Neural cell (in vitro differentiated cells): ENCODE results near the gene ROBO1. TPM values are rescaled to one million over a fixed set of nuclear protein-coding genes. Genes with fewer than 3 reads are reported as not detected.

Experiments
- H2AFZ ChIP-seq: fragments of 200-600, 300-800 bp; sonication (generic), shearing (Covaris generic); 2 replicates; pipeline ENCODE4 v1.6.0; 2014; ENCODE audit warnings: low read depth, mild to moderate bottlenecking, antibody characterized with exemption, low read length, moderate library complexity
- H3F3A ChIP-seq: fragments of 200-600 bp; shearing (Covaris generic); 2 replicates; pipeline ENCODE4 v1.6.1; 2016; ENCODE audit warnings: mild to moderate bottlenecking, moderate library complexity, mixed read lengths, antibody characterized with exemption, low read length; ENCODE audit not compliant: insufficient read depth, poor library complexity, severe bottlenecking
- H3K27ac ChIP-seq: fragments of 200-600, 300-800 bp; sonication (generic), shearing (Covaris generic); 2 replicates; pipeline ENCODE4 v1.5.1; 2014; ENCODE audit warnings: mild to moderate bottlenecking, low read length, moderate library complexity
- H3K27me3 ChIP-seq: fragments of 300-800, 200-600 bp; sonication (generic), shearing (Covaris generic); 2 replicates; pipeline ENCODE4 v1.6.0; 2014; ENCODE audit warnings: mild to moderate bottlenecking, low read depth, low read length, moderate library complexity; ENCODE audit not compliant: insufficient read depth
- H3K36me3 ChIP-seq: fragments of 300-800, 200-600 bp; sonication (generic), shearing (Covaris generic); 2 replicates; pipeline ENCODE4 v1.5.1; 2014; ENCODE audit warnings: mild to moderate bottlenecking, antibody characterized with exemption, low read length, moderate library complexity; ENCODE audit not compliant: insufficient read depth
- H3K4me2 ChIP-seq: fragments of 300-800, 200-600 bp; sonication (generic), shearing (Covaris generic); 2 replicates; pipeline ENCODE4 v1.6.0; 2014; ENCODE audit warnings: mild to moderate bottlenecking, low read length
- H3K4me3 ChIP-seq: fragments of 300-800, 200-600 bp; sonication (generic), shearing (Covaris generic); 2 replicates; pipeline ENCODE4 v1.5.1; 2014; ENCODE audit warnings: mild to moderate bottlenecking, low read length, moderate library complexity
- H3K79me2 ChIP-seq: fragments of 200-600 bp; shearing (Covaris generic); replicated peaks from 2 replicates; pipeline ENCODE4 v1.6.0; 2014; ENCODE audit warnings: mild to moderate bottlenecking, low read length, moderate library complexity; ENCODE audit not compliant: insufficient read depth
- H3K9ac ChIP-seq: fragments of 300-800, 200-600 bp; sonication (generic), shearing (Covaris generic); 2 replicates; pipeline ENCODE4 v1.6.1; 2016; ENCODE audit warnings: mild to moderate bottlenecking, low read length, mixed read lengths
- H3K9me2 ChIP-seq: fragments of 200-600 bp; shearing (Covaris generic); 2 replicates; pipeline ENCODE4 v1.6.1; 2016; ENCODE audit warnings: mild to moderate bottlenecking, low read length, mixed read lengths; ENCODE audit not compliant: insufficient read depth
- H3K9me3 ChIP-seq: fragments of 200-600, 300-800 bp; sonication (generic), shearing (Covaris generic); 2 replicates; pipeline ENCODE4 v1.6.1; 2016; ENCODE audit warnings: mild to moderate bottlenecking, mixed run types, low read length, moderate library complexity, mixed read lengths
- H4K20me1 ChIP-seq: fragments of 200-600 bp; shearing (Covaris generic); 2 replicates; pipeline ENCODE4 v1.6.1; 2016; ENCODE audit warnings: mild to moderate bottlenecking, mixed run types; ENCODE audit not compliant: insufficient read depth
- EP300 ChIP-seq: fragments of 450-650 bp; conservative IDR thresholded peaks from 2 replicates; pipeline ENCODE4 v1.6.1; 2014; ENCODE audit warnings: antibody characterized with exemption, mild to moderate bottlenecking, moderate library complexity; ENCODE audit not compliant: poor library complexity, severe bottlenecking
- EZH2 ChIP-seq: fragments of 200-600, 300-800 bp; shearing (Covaris generic), sonication (generic); IDR thresholded peaks from 2 replicates; pipeline ENCODE4 v1.6.1; 2014; ENCODE audit warnings: antibody characterized with exemption, low read length, borderline replicate concordance, mild to moderate bottlenecking; ENCODE audit not compliant: insufficient read depth, poor library complexity, severe bottlenecking
- MXI1 ChIP-seq: fragments of 450-650 bp; conservative IDR thresholded peaks from 2 replicates; pipeline ENCODE4 v1.6.1; 2014; ENCODE audit warnings: antibody characterized with exemption, mild to moderate bottlenecking; ENCODE audit not compliant: poor library complexity, severe bottlenecking
- POLR2AphosphoS5 ChIP-seq: IDR thresholded peaks from 2 replicates; pipeline ENCODE4 v1.6.1; 2012
- RAD21 ChIP-seq: fragments of 450-650 bp; conservative IDR thresholded peaks from 2 replicates; pipeline ENCODE4 v1.6.1; 2014; ENCODE audit warnings: antibody characterized with exemption, mild to moderate bottlenecking, moderate library complexity
- SMC3 ChIP-seq: fragments of 450-650 bp; conservative IDR thresholded peaks from 2 replicates; pipeline ENCODE4 v1.6.1; 2014; ENCODE audit warnings: antibody characterized with exemption, mild to moderate bottlenecking, moderate library complexity; ENCODE audit not compliant: poor library complexity
- TAF1 ChIP-seq: IDR thresholded peaks from 2 replicates; pipeline ENCODE4 v1.6.1; 2012; ENCODE audit warnings: low read depth
- polyA plus RNA-seq: library from polyadenylated mRNA; depleted of rRNA; stranded (reverse); fragments of >200 nt; gene quantifications from 2 replicates; pipeline ENCODE4 v1.2.3, GENCODE V29; 2014
- TF ChIP-seq, protein P1 (sequence below): fragments of 450-650 bp; IDR thresholded peaks from 2 replicates; pipeline ENCODE4 v1.5.1; 2014; ENCODE audit warnings: antibody characterized with exemption, mild to moderate bottlenecking, moderate library complexity; ENCODE audit not compliant: poor library complexity, severe bottlenecking
- TF ChIP-seq, protein P2 (sequence below): IDR thresholded peaks from 2 replicates; pipeline ENCODE4 v1.6.1; 2012; ENCODE audit warnings: borderline replicate concordance

The ROBO1 gene
- polyA plus RNA-seq, 1 donor from 2014 or later = 183 TPM

DNA sequence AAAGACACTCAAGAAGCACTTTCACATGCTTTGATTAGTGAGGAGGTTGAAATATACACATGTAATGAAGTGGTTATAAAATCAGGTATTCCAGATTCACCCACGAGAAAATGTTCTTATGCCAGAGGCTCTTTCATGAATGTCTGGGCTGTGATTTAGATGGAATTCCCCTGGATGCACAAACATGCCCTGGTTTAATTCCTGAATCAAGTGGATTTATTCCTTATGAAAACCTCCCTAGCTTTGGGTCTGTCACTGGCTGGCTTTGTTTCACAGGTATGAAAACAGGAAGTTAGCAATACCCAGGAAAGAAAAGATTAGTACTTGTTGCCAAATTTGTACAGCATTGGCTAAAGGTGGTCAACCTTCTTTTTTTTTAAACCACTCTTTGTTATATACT lies 1123.0 kb downstream of the ROBO1 start:
- H4K20me1 ChIP-seq = no peaks in the 10 kb centered on the region
- no peaks in the 10 kb centered on the region for H3K36me3 ChIP-seq
- no peaks in the 10 kb centered on the region for H3K9me3 ChIP-seq
- H2AFZ ChIP-seq = no peak overlapping the region
- H3F3A ChIP-seq = no peaks in the 10 kb centered on the region
- H3K27me3 ChIP-seq = no peaks in the 10 kb centered on the region
- H3K4me3 ChIP-seq = no peak overlapping the region
- H3K9me2 ChIP-seq = no peaks in the 10 kb centered on the region
- H3K4me2 ChIP-seq = no peak overlapping the region
- no peak overlapping the region for H3K9ac ChIP-seq
- H3K79me2 ChIP-seq = no peaks in the 10 kb centered on the region
- H3K27ac ChIP-seq = no peak overlapping the region
- TF ChIP-seq EP300 (no peak), TAF1 (no peak), RAD21 (no peak), POLR2AphosphoS5 (no peak), SMC3 (no peak)
- TF ChIP-seq, protein P1, sequence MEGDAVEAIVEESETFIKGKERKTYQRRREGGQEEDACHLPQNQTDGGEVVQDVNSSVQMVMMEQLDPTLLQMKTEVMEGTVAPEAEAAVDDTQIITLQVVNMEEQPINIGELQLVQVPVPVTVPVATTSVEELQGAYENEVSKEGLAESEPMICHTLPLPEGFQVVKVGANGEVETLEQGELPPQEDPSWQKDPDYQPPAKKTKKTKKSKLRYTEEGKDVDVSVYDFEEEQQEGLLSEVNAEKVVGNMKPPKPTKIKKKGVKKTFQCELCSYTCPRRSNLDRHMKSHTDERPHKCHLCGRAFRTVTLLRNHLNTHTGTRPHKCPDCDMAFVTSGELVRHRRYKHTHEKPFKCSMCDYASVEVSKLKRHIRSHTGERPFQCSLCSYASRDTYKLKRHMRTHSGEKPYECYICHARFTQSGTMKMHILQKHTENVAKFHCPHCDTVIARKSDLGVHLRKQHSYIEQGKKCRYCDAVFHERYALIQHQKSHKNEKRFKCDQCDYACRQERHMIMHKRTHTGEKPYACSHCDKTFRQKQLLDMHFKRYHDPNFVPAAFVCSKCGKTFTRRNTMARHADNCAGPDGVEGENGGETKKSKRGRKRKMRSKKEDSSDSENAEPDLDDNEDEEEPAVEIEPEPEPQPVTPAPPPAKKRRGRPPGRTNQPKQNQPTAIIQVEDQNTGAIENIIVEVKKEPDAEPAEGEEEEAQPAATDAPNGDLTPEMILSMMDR = no peak

DNA sequence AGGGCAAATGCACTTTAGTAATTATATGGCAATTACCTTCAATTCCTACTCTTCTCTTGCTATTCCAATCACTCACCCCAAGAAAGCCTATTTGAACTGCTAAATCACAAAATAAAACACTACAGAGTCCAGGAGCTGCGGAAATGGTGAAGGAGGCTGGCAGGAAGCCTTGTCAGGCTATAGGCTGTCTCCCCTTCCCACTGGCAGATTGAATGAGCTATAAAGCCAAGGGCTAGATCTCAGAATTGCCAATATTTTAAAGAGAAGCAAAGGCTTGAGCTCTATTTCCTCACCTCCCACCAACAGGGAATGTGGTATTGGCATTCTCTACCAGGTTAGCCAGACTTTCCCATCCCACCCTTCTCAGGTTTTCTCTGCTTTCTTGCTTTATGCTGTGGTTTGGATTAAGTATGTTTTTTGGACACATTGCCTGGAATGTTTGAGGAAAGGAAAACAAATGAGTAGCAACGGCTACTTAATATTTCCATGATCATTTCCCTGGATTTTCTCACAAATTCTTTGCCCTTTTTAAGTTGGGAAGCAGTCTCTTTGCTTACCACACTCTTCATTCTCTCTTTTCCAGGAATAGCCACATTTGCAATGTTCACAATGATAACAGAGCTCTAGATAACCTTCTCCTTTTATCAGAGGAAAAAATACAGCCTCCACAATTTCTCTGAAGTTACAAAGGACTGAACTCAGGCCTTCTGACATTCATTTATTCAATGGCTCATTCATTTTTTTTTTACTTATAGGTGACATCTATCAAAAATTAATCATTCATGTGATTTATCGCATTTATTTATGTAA lies 1125.4 kb downstream of the ROBO1 start:
- H3K36me3 ChIP-seq = peaks cover 3% of the 10 kb centered on the region
- TF ChIP-seq, protein P1 = no peak
- no peak for TF ChIP-seq EP300
- TF ChIP-seq TAF1 = no peak
- no peak for TF ChIP-seq SMC3
- TF ChIP-seq POLR2AphosphoS5 = no peak
- TF ChIP-seq MXI1 = no peak
- TF ChIP-seq, protein P2, sequence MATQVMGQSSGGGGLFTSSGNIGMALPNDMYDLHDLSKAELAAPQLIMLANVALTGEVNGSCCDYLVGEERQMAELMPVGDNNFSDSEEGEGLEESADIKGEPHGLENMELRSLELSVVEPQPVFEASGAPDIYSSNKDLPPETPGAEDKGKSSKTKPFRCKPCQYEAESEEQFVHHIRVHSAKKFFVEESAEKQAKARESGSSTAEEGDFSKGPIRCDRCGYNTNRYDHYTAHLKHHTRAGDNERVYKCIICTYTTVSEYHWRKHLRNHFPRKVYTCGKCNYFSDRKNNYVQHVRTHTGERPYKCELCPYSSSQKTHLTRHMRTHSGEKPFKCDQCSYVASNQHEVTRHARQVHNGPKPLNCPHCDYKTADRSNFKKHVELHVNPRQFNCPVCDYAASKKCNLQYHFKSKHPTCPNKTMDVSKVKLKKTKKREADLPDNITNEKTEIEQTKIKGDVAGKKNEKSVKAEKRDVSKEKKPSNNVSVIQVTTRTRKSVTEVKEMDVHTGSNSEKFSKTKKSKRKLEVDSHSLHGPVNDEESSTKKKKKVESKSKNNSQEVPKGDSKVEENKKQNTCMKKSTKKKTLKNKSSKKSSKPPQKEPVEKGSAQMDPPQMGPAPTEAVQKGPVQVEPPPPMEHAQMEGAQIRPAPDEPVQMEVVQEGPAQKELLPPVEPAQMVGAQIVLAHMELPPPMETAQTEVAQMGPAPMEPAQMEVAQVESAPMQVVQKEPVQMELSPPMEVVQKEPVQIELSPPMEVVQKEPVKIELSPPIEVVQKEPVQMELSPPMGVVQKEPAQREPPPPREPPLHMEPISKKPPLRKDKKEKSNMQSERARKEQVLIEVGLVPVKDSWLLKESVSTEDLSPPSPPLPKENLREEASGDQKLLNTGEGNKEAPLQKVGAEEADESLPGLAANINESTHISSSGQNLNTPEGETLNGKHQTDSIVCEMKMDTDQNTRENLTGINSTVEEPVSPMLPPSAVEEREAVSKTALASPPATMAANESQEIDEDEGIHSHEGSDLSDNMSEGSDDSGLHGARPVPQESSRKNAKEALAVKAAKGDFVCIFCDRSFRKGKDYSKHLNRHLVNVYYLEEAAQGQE = no peak
- no peak for TF ChIP-seq EZH2
- TF ChIP-seq RAD21 = no peak
- H2AFZ ChIP-seq = no peak overlapping the region
- H3F3A ChIP-seq = no peaks in the 10 kb centered on the region
- no peak overlapping the region for H3K4me2 ChIP-seq
- no peak overlapping the region for H3K27ac ChIP-seq
- H3K9me2 ChIP-seq = no peaks in the 10 kb centered on the region
- no peaks in the 10 kb centered on the region for H4K20me1 ChIP-seq
- no peaks in the 10 kb centered on the region for H3K27me3 ChIP-seq
- no peak overlapping the region for H3K9ac ChIP-seq
- no peaks in the 10 kb centered on the region for H3K9me3 ChIP-seq
- no peak overlapping the region for H3K4me3 ChIP-seq
- H3K79me2 ChIP-seq = no peaks in the 10 kb centered on the region
